ENCODE results near the gene STX2.

Gene STX2

DNA sequence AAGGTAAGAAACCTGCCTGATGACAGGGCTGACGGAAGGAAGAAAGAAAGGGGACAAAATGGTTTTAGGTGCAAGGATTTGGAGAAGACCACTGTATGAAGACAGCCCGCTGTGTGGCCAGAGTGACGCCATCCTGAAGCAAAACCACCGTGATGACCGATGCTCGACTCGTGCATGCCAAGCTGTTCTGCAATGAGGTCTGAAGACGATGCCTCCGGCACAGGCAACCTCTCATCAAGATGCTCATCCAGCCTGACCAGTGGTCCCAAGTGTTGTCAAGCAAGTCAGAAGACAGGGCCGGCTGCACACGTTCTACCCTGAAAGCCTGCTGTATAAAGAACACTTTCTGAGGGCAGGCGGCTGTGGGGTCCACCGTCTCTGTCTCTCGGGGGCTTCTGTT lies 34.8 kb downstream of the STX2 start:
- Histone ChIP-seq H3K27ac (ENCODE audit: low read length) (no peak overlapping the region), H2AFZ (ENCODE audit: low read length) (no peak overlapping the region), H3K79me2 (ENCODE audit: low read length) (no peaks in the 10 kb centered on the region), H3K9me2 (replicated peaks; ENCODE audit: insufficient read depth, low read length) (no peaks in the 10 kb centered on the region), H3K9me3 (replicated peaks; ENCODE audit: insufficient read depth, low read length) (no peaks in the 10 kb centered on the region), H3K4me3 (ENCODE audit: low read length) (no peak overlapping the region), H3K27me3 (replicated peaks; ENCODE audit: insufficient read depth, low read length) (no peaks in the 10 kb centered on the region), H3K9ac (ENCODE audit: low read length) (no peak overlapping the region), H4K20me1 (ENCODE audit: insufficient read depth, low read length) (no peaks in the 10 kb centered on the region), H3F3A (ENCODE audit: insufficient read depth, low read length) (no peaks in the 10 kb centered on the region), H3K36me3 (replicated peaks; ENCODE audit: insufficient read depth, low read length) (no peaks in the 10 kb centered on the region), H3K4me2 (ENCODE audit: low read depth, low read length) (no peak overlapping the region), H3K4me1 (ENCODE audit: low read length) (no peaks in the 10 kb centered on the region)
- TF ChIP-seq CTCF (IDR thresholded peaks at IDR 0.05; ENCODE audit: low read length) (no peak), EZH2 (optimal IDR thresholded peaks at IDR 0.05; ENCODE audit: low read depth, low read length) (no peak), EZH2phosphoT487 (IDR thresholded peaks at IDR 0.05; ENCODE audit: low read length) (no peak)
- no peak for DNase-seq

GRCh38 chr12:130803702-130804101 lies 35.3 kb downstream of the STX2 start:
- Histone ChIP-seq H3K36me3 (replicated peaks; ENCODE audit: insufficient read depth, low read length) (no peaks in the 10 kb centered on the region), H3K79me2 (ENCODE audit: low read length) (no peaks in the 10 kb centered on the region), H3K9me2 (replicated peaks; ENCODE audit: insufficient read depth, low read length) (no peaks in the 10 kb centered on the region), H3K27ac (ENCODE audit: low read length) (no peak overlapping the region), H3K4me2 (ENCODE audit: low read depth, low read length) (no peak overlapping the region), H2AFZ (ENCODE audit: low read length) (no peak overlapping the region), H3K9me3 (replicated peaks; ENCODE audit: insufficient read depth, low read length) (no peaks in the 10 kb centered on the region), H3K9ac (ENCODE audit: low read length) (no peak overlapping the region), H4K20me1 (ENCODE audit: insufficient read depth, low read length) (no peaks in the 10 kb centered on the region), H3F3A (ENCODE audit: insufficient read depth, low read length) (no peaks in the 10 kb centered on the region), H3K4me1 (ENCODE audit: low read length) (no peaks in the 10 kb centered on the region), H3K4me3 (ENCODE audit: low read length) (no peak overlapping the region), H3K27me3 (replicated peaks; ENCODE audit: insufficient read depth, low read length) (no peaks in the 10 kb centered on the region)
- TF ChIP-seq CTCF (IDR thresholded peaks at IDR 0.05; ENCODE audit: low read length) (no peak), EZH2 (optimal IDR thresholded peaks at IDR 0.05; ENCODE audit: low read depth, low read length) (no peak), EZH2phosphoT487 (IDR thresholded peaks at IDR 0.05; ENCODE audit: low read length) (no peak)
- no peak for DNase-seq

DNA sequence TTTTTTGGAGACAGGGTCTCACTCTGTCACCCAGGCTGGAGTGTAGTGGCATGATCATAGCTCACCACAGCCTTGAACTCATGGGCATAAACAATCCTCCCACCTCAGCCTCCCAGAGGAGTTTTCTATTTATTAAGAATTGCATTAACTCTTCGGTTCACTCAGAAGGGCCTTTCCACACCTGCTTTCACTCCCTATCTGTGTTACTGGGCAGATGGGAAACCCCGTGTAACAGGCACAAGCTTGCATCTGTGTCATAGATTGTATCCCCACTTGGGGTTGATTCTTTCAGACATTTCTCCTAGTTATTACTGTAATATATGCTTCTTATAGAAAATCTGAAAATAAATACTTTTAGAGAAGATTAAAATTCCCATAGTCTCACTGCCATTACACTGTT lies 38.7 kb downstream of the STX2 start:
- Histone ChIP-seq H2AFZ (ENCODE audit: low read length) (no peak overlapping the region), H4K20me1 (ENCODE audit: insufficient read depth, low read length) (no peaks in the 10 kb centered on the region), H3K27ac (ENCODE audit: low read length) (no peak overlapping the region), H3K9ac (ENCODE audit: low read length) (no peak overlapping the region), H3K36me3 (replicated peaks; ENCODE audit: insufficient read depth, low read length) (no peaks in the 10 kb centered on the region), H3K4me1 (ENCODE audit: low read length) (no peaks in the 10 kb centered on the region), H3K9me2 (replicated peaks; ENCODE audit: insufficient read depth, low read length) (no peaks in the 10 kb centered on the region), H3K79me2 (ENCODE audit: low read length) (no peaks in the 10 kb centered on the region), H3K4me2 (ENCODE audit: low read depth, low read length) (no peak overlapping the region), H3F3A (ENCODE audit: insufficient read depth, low read length) (no peaks in the 10 kb centered on the region), H3K4me3 (ENCODE audit: low read length) (no peak overlapping the region), H3K9me3 (replicated peaks; ENCODE audit: insufficient read depth, low read length) (no peaks in the 10 kb centered on the region), H3K27me3 (replicated peaks; ENCODE audit: insufficient read depth, low read length) (no peaks in the 10 kb centered on the region)
- DNase-seq: no peak
- TF ChIP-seq EZH2 (optimal IDR thresholded peaks at IDR 0.05; ENCODE audit: low read depth, low read length): no peak
- no peak for TF ChIP-seq CTCF (IDR thresholded peaks at IDR 0.05; ENCODE audit: low read length)
- TF ChIP-seq EZH2phosphoT487 (IDR thresholded peaks at IDR 0.05; ENCODE audit: low read length): no peak
